HepG2 (cell line): Measurements from ENCODE around the gene SPAG6. TPM values are rescaled to one million over a fixed set of nuclear protein-coding genes. Genes with fewer than 3 reads are reported as not detected.

Experiments
- CENPT ChIP-seq: sonication (generic); formaldehyde crosslinking; IDR thresholded peaks from 2 replicates; pipeline ENCODE4 v1.8.0; 2022; ENCODE audit warnings: low read depth, mild to moderate bottlenecking, moderate library complexity, missing genetic modification reagents
- CSRNP1 ChIP-seq: sonication (generic); formaldehyde crosslinking; IDR thresholded peaks from 2 replicates; pipeline ENCODE4 v1.8.1; 2023; ENCODE audit warnings: mild to moderate bottlenecking, missing genetic modification reagents
- GABPB1 ChIP-seq: IDR thresholded peaks from 2 replicates; pipeline ENCODE4 v1.6.1; 2016; ENCODE audit warnings: mild to moderate bottlenecking, missing genetic modification reagents, moderate library complexity, missing compliant biosample characterization
- GLI4 ChIP-seq: sonication (generic); formaldehyde crosslinking; IDR thresholded peaks from 2 replicates; pipeline ENCODE4 v1.5.1; 2020; ENCODE audit warnings: missing genetic modification reagents, mild to moderate bottlenecking, moderate library complexity, borderline replicate concordance
- PHF20 ChIP-seq: sonication (generic); formaldehyde crosslinking; IDR thresholded peaks from 2 replicates; pipeline ENCODE4 v1.5.0; 2020; ENCODE audit warnings: mild to moderate bottlenecking, missing genetic modification reagents
- RELA ChIP-seq: sonication (generic); formaldehyde crosslinking; IDR thresholded peaks from 2 replicates; pipeline ENCODE4 v1.4.0; 2020; ENCODE audit warnings: missing genetic modification reagents
- RNF2 ChIP-seq: fragments of 450-650 bp; conservative IDR thresholded peaks from 2 replicates; pipeline ENCODE4 v1.6.1; 2016; ENCODE audit warnings: low read depth
- TAF1 ChIP-seq: sonication (generic); formaldehyde crosslinking; IDR thresholded peaks from 2 replicates; pipeline ENCODE4 v1.4.0; 2020; ENCODE audit warnings: missing genetic modification reagents
- polyA plus RNA-seq, 8 experiments: library from polyadenylated mRNA; depleted of rRNA in 3 of 8; stranded (reverse) in 7 of 8; unstranded in 1 of 8; fragments of >200 nt; fragmentation: Illumina TruSeq in 4 of 8; extraction: Trizol in 4 of 8; gene quantifications; 2 replicates each; pipeline versions ENCODE4 v1.2.1 to v1.2.3, GENCODE V29; 2011 to 2016; ENCODE audit warnings: low read depth in 4 of 8, missing spikeins in 1 of 8, mixed read lengths in 1 of 8; ENCODE audit not compliant: insufficient read depth in 1 of 8
- total RNA-seq, 5 experiments: library from RNA; depleted of rRNA; stranded (reverse); fragments of >200 nt; fragmentation: Illumina TruSeq; extraction: Trizol; gene quantifications; 2 replicates each; pipeline ENCODE4 v1.2.3, GENCODE V29; 2016; ENCODE audit warnings: low read depth in 1 of 5
- TF ChIP-seq, protein P1 (sequence below): sonication (generic); formaldehyde crosslinking; IDR thresholded peaks from 2 replicates; pipeline ENCODE4 v1.9.0; 2021; ENCODE audit warnings: mild to moderate bottlenecking, missing genetic modification reagents
- TF ChIP-seq, protein P2 (sequence below): sonication (generic); formaldehyde crosslinking; IDR thresholded peaks from 2 replicates; pipeline ENCODE4 v1.4.0; 2020; ENCODE audit warnings: low read depth, missing genetic modification reagents
- TF ChIP-seq, protein P3 (sequence below): sonication (generic); formaldehyde crosslinking; IDR thresholded peaks from 2 replicates; pipeline ENCODE4 v1.4.0; 2020; ENCODE audit warnings: missing genetic modification reagents, borderline replicate concordance

Gene SPAG6
- total and polyA plus RNA-seq, 2 of the 13 experiments (the other 11 are each of a cell fraction or from before 2014, with no cell fraction given): not detected

- TF ChIP-seq, protein P1, sequence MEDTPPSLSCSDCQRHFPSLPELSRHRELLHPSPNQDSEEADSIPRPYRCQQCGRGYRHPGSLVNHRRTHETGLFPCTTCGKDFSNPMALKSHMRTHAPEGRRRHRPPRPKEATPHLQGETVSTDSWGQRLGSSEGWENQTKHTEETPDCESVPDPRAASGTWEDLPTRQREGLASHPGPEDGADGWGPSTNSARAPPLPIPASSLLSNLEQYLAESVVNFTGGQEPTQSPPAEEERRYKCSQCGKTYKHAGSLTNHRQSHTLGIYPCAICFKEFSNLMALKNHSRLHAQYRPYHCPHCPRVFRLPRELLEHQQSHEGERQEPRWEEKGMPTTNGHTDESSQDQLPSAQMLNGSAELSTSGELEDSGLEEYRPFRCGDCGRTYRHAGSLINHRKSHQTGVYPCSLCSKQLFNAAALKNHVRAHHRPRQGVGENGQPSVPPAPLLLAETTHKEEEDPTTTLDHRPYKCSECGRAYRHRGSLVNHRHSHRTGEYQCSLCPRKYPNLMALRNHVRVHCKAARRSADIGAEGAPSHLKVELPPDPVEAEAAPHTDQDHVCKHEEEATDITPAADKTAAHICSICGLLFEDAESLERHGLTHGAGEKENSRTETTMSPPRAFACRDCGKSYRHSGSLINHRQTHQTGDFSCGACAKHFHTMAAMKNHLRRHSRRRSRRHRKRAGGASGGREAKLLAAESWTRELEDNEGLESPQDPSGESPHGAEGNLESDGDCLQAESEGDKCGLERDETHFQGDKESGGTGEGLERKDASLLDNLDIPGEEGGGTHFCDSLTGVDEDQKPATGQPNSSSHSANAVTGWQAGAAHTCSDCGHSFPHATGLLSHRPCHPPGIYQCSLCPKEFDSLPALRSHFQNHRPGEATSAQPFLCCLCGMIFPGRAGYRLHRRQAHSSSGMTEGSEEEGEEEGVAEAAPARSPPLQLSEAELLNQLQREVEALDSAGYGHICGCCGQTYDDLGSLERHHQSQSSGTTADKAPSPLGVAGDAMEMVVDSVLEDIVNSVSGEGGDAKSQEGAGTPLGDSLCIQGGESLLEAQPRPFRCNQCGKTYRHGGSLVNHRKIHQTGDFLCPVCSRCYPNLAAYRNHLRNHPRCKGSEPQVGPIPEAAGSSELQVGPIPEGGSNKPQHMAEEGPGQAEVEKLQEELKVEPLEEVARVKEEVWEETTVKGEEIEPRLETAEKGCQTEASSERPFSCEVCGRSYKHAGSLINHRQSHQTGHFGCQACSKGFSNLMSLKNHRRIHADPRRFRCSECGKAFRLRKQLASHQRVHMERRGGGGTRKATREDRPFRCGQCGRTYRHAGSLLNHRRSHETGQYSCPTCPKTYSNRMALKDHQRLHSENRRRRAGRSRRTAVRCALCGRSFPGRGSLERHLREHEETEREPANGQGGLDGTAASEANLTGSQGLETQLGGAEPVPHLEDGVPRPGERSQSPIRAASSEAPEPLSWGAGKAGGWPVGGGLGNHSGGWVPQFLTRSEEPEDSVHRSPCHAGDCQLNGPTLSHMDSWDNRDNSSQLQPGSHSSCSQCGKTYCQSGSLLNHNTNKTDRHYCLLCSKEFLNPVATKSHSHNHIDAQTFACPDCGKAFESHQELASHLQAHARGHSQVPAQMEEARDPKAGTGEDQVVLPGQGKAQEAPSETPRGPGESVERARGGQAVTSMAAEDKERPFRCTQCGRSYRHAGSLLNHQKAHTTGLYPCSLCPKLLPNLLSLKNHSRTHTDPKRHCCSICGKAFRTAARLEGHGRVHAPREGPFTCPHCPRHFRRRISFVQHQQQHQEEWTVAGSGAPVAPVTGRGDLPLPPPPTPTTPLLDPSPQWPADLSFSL (CRISPR knock-in tag): peak; percentile 58; the same call in 1 of the 2 replicates
- peak; percentile 83; the same call in 1 of the 2 replicates for TF ChIP-seq GABPB1 (CRISPR knock-in tag)
- TF ChIP-seq, protein P2, sequence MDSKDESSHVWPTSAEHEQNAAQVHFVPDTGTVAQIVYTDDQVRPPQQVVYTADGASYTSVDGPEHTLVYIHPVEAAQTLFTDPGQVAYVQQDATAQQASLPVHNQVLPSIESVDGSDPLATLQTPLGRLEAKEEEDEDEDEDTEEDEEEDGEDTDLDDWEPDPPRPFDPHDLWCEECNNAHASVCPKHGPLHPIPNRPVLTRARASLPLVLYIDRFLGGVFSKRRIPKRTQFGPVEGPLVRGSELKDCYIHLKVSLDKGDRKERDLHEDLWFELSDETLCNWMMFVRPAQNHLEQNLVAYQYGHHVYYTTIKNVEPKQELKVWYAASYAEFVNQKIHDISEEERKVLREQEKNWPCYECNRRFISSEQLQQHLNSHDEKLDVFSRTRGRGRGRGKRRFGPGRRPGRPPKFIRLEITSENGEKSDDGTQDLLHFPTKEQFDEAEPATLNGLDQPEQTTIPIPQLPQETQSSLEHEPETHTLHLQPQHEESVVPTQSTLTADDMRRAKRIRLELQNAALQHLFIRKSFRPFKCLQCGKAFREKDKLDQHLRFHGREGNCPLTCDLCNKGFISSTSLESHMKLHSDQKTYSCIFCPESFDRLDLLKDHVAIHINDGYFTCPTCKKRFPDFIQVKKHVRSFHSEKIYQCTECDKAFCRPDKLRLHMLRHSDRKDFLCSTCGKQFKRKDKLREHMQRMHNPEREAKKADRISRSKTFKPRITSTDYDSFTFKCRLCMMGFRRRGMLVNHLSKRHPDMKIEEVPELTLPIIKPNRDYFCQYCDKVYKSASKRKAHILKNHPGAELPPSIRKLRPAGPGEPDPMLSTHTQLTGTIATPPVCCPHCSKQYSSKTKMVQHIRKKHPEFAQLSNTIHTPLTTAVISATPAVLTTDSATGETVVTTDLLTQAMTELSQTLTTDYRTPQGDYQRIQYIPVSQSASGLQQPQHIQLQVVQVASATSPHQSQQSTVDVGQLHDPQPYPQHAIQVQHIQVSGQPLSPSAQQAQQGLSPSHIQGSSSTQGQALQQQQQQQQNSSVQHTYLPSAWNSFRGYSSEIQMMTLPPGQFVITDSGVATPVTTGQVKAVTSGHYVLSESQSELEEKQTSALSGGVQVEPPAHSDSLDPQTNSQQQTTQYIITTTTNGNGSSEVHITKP (CRISPR knock-in tag): 0 out of 2 replicates have a peak, but pooled peaks have one; percentile 21
- peak; percentile 37; the same call in 1 of the 2 replicates for TF ChIP-seq RNF2
- TF ChIP-seq GLI4 (CRISPR knock-in tag): no peak
- TF ChIP-seq PHF20 (CRISPR knock-in tag): peak; percentile 71
- peak; percentile 97 for TF ChIP-seq TAF1 (CRISPR knock-in tag)
- peak; percentile 67; the same call in 1 of the 2 replicates for TF ChIP-seq CSRNP1 (CRISPR knock-in tag)
- no peak for TF ChIP-seq RELA (CRISPR knock-in tag)
- TF ChIP-seq, protein P3, sequence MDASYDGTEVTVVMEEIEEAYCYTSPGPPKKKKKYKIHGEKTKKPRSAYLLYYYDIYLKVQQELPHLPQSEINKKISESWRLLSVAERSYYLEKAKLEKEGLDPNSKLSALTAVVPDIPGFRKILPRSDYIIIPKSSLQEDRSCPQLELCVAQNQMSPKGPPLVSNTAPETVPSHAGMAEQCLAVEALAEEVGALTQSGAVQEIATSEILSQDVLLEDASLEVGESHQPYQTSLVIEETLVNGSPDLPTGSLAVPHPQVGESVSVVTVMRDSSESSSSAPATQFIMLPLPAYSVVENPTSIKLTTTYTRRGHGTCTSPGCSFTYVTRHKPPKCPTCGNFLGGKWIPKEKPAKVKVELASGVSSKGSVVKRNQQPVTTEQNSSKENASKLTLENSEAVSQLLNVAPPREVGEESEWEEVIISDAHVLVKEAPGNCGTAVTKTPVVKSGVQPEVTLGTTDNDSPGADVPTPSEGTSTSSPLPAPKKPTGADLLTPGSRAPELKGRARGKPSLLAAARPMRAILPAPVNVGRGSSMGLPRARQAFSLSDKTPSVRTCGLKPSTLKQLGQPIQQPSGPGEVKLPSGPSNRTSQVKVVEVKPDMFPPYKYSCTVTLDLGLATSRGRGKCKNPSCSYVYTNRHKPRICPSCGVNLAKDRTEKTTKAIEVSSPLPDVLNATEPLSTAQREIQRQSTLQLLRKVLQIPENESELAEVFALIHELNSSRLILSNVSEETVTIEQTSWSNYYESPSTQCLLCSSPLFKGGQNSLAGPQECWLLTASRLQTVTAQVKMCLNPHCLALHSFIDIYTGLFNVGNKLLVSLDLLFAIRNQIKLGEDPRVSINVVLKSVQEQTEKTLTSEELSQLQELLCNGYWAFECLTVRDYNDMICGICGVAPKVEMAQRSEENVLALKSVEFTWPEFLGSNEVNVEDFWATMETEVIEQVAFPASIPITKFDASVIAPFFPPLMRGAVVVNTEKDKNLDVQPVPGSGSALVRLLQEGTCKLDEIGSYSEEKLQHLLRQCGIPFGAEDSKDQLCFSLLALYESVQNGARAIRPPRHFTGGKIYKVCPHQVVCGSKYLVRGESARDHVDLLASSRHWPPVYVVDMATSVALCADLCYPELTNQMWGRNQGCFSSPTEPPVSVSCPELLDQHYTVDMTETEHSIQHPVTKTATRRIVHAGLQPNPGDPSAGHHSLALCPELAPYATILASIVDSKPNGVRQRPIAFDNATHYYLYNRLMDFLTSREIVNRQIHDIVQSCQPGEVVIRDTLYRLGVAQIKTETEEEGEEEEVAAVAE (CRISPR knock-in tag): peak; percentile 66; the same call in 1 of the 2 replicates
- TF ChIP-seq CENPT (CRISPR knock-in tag): no peak
Observed at GRCh38 chr10:22316286-22317075, 28.8 kb upstream of the SPAG6 start, which contains the start of gene COMMD3 (continued).
